WTC11 (cell line): ENCODE measurements around the gene SERPIND1. TPM values are rescaled to one million over a fixed set of nuclear protein-coding genes. Genes with fewer than 3 reads are reported as not detected.

Experiments used
- ATAC-seq: fragments of 200-7000 bp; cut with Tn5 transposase; 2 replicates; pipeline ENCODE4 v1.10.0; 2021; ENCODE audit warnings: mild to moderate bottlenecking, moderate library complexity
- CTCF ChIA-PET: fragments of 300-600 bp; sonication (Branson Sonifier 250); formaldehyde crosslinking; loops from one replicate; lab custom pipeline; 2021; ENCODE audit warnings: antibody characterized with exemption; lab: Charles Lee
- POLR2A ChIA-PET: fragments of 350-600 bp; sonication (Branson Sonifier 250); formaldehyde crosslinking; loops from one replicate; lab custom pipeline; 2021; ENCODE audit warnings: antibody characterized with exemption; lab: Charles Lee
- DNase-seq: peaks from one replicate; pipeline ENCODE4 v3.0.0; 2021; ENCODE audit warnings: low spot score
- H3K27ac Mint-ChIP-seq: 2 replicates; pipeline ENCODE4 v1.8.0; 2021; ENCODE audit warnings: mixed read lengths
- H3K27me3 Mint-ChIP-seq: 2 replicates; pipeline ENCODE4 v1.8.0; 2021; ENCODE audit warnings: low read depth, mild to moderate bottlenecking, moderate library complexity, mixed read lengths
- H3K36me3 Mint-ChIP-seq: 2 replicates; pipeline ENCODE4 v1.8.0; 2021; ENCODE audit warnings: mixed read lengths
- H3K4me1 Mint-ChIP-seq: 2 replicates; pipeline ENCODE4 v1.8.0; 2022; ENCODE audit warnings: mixed read lengths
- H3K4me3 Mint-ChIP-seq: 2 replicates; pipeline ENCODE4 v1.8.0; 2021; ENCODE audit warnings: mild to moderate bottlenecking, moderate library complexity, mixed read lengths
- H3K9me3 Mint-ChIP-seq: 2 replicates; pipeline ENCODE4 v1.8.0; 2021; ENCODE audit warnings: mixed read lengths
- ESRRA ChIP-seq: sonication (generic); formaldehyde crosslinking; IDR thresholded peaks from 2 replicates; pipeline ENCODE4 v1.8.1; 2022; ENCODE audit warnings: mild to moderate bottlenecking, missing genetic modification reagents, borderline replicate concordance
- FOXJ3 ChIP-seq: sonication (generic); formaldehyde crosslinking; IDR thresholded peaks from 2 replicates; pipeline ENCODE4 v1.9.0; 2021; ENCODE audit warnings: missing genetic modification reagents, mild to moderate bottlenecking, borderline replicate concordance
- FOXK1 ChIP-seq: sonication (generic); formaldehyde crosslinking; IDR thresholded peaks from 2 replicates; pipeline ENCODE4 v1.8.0; 2022; ENCODE audit warnings: mild to moderate bottlenecking, moderate library complexity, missing genetic modification reagents
- GRHL2 ChIP-seq: fragments of 250-450 bp; sonication (Bioruptor Pico); IDR thresholded peaks from 2 replicates; pipeline ENCODE4 v1.8.0; 2022; ENCODE audit warnings: mild to moderate bottlenecking, moderate library complexity; ENCODE audit not compliant: insufficient replicate concordance, severe bottlenecking
- JAZF1 ChIP-seq: fragments of 250-450 bp; sonication (Bioruptor Pico); IDR thresholded peaks from 2 replicates; pipeline ENCODE4 v1.9.0; 2021; ENCODE audit warnings: moderate library complexity, mild to moderate bottlenecking, inconsistent platforms
- NFE2L1 ChIP-seq: sonication (generic); formaldehyde crosslinking; IDR thresholded peaks from 2 replicates; pipeline ENCODE4 v1.8.1; 2023; ENCODE audit warnings: missing genetic modification reagents
- PRRX2 ChIP-seq: fragments of 250-450 bp; sonication (Bioruptor Pico); IDR thresholded peaks from 2 replicates; pipeline ENCODE4 v1.8.0; 2021; ENCODE audit warnings: mild to moderate bottlenecking
- TEAD1 ChIP-seq: sonication (generic); formaldehyde crosslinking; IDR thresholded peaks from 2 replicates; pipeline ENCODE4 v1.8.0; 2022; ENCODE audit warnings: mild to moderate bottlenecking, missing genetic modification reagents
- ZNF121 ChIP-seq: sonication (generic); formaldehyde crosslinking; IDR thresholded peaks from 2 replicates; pipeline ENCODE4 v1.8.0; 2023; ENCODE audit warnings: missing genetic modification reagents
- ZNF138 ChIP-seq: sonication (generic); formaldehyde crosslinking; conservative IDR thresholded peaks from 2 replicates; pipeline ENCODE4 v1.8.1; 2022; ENCODE audit warnings: mild to moderate bottlenecking, moderate library complexity, missing genetic modification reagents
- ZNF396 ChIP-seq: fragments of 250-450 bp; sonication (Bioruptor Pico); IDR thresholded peaks from 2 replicates; pipeline ENCODE4 v1.8.0; 2021; ENCODE audit warnings: mild to moderate bottlenecking, moderate library complexity, borderline replicate concordance
- total RNA-seq: library from RNA; stranded (reverse); gene quantifications from 3 replicates; pipeline ENCODE4 v1.2.3, GENCODE V29; 2021
- TF ChIP-seq, protein P1 (sequence below): sonication (generic); formaldehyde crosslinking; IDR thresholded peaks from 2 replicates; pipeline ENCODE4 v1.8.0; 2022; ENCODE audit warnings: missing genetic modification reagents
- TF ChIP-seq, protein P2 (sequence below): sonication (generic); formaldehyde crosslinking; conservative IDR thresholded peaks from 2 replicates; pipeline ENCODE4 v1.8.1; 2022; ENCODE audit warnings: mild to moderate bottlenecking, missing genetic modification reagents
- TF ChIP-seq, protein P3 (sequence below): sonication (generic); formaldehyde crosslinking; IDR thresholded peaks from 2 replicates; pipeline ENCODE4 v1.8.1; 2022; ENCODE audit warnings: low read depth, missing genetic modification reagents, borderline replicate concordance
- TF ChIP-seq, protein P4 (sequence below): fragments of 250-450 bp; sonication (Bioruptor Pico); IDR thresholded peaks from 2 replicates; pipeline ENCODE4 v1.9.0; 2021; ENCODE audit warnings: mild to moderate bottlenecking
- TF ChIP-seq, protein P5 (sequence below): sonication (generic); formaldehyde crosslinking; IDR thresholded peaks from 2 replicates; pipeline ENCODE4 v1.8.0; 2022; ENCODE audit warnings: mild to moderate bottlenecking, missing genetic modification reagents
- TF ChIP-seq, protein P6 (sequence below): sonication (generic); formaldehyde crosslinking; IDR thresholded peaks from 2 replicates; pipeline ENCODE4 v1.8.1; 2022; ENCODE audit warnings: mild to moderate bottlenecking, missing genetic modification reagents, moderate library complexity, borderline replicate concordance

SERPIND1 gene
- total RNA-seq, 1 experiment from 2014 or later = 0.22 TPM

DNA sequence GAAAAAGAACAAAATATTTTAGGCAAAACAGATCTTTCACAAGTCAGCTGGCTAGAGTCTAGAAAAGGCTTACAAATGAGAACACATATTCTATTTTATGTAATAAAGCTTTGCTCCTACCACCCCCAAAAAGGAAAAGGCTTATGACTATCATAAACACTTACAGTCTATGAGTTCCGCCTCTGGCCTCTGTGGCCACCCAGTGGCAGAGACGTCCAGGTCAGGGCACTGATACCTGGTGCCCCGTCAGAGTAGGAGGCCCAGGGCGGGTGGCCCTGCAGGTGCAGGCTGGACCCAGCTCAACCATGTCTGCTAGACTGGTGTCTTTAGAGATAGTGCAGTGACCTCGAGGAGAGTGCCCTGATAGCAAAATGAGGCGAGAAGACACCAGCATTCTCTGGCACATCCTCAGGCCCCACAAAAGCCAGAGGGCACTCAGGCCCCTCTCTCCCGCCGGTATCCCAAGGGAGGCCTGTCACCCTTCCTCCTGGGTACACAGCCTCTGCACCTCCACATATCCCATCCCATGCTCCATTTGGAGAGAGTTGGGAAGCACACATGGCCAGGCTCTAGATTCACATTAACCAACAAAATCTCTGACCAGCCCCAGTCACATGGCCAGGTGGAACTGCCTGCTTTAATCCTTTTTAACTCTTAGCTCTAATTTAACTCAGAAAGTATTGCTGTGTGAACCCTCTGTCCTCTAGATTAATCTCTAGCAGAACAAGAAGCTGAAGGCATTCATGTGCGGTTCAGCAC is 27.3 kb upstream of the SERPIND1 start (continued):
- TF ChIP-seq, protein P1, sequence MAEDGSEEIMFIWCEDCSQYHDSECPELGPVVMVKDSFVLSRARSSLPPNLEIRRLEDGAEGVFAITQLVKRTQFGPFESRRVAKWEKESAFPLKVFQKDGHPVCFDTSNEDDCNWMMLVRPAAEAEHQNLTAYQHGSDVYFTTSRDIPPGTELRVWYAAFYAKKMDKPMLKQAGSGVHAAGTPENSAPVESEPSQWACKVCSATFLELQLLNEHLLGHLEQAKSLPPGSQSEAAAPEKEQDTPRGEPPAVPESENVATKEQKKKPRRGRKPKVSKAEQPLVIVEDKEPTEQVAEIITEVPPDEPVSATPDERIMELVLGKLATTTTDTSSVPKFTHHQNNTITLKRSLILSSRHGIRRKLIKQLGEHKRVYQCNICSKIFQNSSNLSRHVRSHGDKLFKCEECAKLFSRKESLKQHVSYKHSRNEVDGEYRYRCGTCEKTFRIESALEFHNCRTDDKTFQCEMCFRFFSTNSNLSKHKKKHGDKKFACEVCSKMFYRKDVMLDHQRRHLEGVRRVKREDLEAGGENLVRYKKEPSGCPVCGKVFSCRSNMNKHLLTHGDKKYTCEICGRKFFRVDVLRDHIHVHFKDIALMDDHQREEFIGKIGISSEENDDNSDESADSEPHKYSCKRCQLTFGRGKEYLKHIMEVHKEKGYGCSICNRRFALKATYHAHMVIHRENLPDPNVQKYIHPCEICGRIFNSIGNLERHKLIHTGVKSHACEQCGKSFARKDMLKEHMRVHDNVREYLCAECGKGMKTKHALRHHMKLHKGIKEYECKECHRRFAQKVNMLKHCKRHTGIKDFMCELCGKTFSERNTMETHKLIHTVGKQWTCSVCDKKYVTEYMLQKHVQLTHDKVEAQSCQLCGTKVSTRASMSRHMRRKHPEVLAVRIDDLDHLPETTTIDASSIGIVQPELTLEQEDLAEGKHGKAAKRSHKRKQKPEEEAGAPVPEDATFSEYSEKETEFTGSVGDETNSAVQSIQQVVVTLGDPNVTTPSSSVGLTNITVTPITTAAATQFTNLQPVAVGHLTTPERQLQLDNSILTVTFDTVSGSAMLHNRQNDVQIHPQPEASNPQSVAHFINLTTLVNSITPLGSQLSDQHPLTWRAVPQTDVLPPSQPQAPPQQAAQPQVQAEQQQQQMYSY (CRISPR knock-in tag) = no peak
- TF ChIP-seq, all 79 proteins: peak for 0

DNA sequence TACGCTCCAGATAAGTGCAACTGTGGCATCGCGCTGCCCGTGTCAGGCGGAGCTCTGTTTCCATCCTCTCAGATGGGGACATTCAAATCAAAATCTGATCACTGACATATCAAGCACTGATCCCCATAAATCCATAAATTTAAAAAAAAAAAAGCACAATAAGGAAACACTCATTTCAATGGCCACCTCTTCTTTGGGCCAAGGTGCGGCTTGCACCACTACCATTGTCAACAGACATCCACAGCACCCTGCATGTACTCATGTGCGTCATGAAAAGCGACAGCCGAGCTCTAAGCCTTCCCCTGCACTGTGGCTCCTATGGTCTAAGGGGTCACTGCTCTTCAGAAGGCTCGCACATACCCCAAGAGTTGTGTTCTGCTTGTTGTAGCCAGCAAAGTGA is 26.7 kb upstream of the SERPIND1 start:
- H3K27me3 Mint-ChIP-seq = no peaks in the 10 kb centered on the region
- TF ChIP-seq, protein P2, sequence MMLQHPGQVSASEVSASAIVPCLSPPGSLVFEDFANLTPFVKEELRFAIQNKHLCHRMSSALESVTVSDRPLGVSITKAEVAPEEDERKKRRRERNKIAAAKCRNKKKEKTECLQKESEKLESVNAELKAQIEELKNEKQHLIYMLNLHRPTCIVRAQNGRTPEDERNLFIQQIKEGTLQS (CRISPR knock-in tag) = no peak
- TF ChIP-seq, protein P3, sequence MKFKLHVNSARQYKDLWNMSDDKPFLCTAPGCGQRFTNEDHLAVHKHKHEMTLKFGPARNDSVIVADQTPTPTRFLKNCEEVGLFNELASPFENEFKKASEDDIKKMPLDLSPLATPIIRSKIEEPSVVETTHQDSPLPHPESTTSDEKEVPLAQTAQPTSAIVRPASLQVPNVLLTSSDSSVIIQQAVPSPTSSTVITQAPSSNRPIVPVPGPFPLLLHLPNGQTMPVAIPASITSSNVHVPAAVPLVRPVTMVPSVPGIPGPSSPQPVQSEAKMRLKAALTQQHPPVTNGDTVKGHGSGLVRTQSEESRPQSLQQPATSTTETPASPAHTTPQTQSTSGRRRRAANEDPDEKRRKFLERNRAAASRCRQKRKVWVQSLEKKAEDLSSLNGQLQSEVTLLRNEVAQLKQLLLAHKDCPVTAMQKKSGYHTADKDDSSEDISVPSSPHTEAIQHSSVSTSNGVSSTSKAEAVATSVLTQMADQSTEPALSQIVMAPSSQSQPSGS (CRISPR knock-in tag) = no peak
- TF ChIP-seq, protein P4, sequence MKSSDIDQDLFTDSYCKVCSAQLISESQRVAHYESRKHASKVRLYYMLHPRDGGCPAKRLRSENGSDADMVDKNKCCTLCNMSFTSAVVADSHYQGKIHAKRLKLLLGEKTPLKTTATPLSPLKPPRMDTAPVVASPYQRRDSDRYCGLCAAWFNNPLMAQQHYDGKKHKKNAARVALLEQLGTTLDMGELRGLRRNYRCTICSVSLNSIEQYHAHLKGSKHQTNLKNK = no peak
- TF ChIP-seq NFE2L1 (CRISPR knock-in tag) (no peak), ESRRA (no peak), GRHL2 (CRISPR knock-in tag) (no peak), JAZF1 (CRISPR knock-in tag) (no peak), PRRX2 (CRISPR knock-in tag) (no peak), FOXJ3 (CRISPR knock-in tag) (no peak), ZNF121 (CRISPR knock-in tag) (no peak), TEAD1 (no peak), FOXK1 (CRISPR knock-in tag) (no peak), ZNF396 (CRISPR knock-in tag) (no peak), ZNF138 (CRISPR knock-in tag) (no peak)
- TF ChIP-seq, protein P5, sequence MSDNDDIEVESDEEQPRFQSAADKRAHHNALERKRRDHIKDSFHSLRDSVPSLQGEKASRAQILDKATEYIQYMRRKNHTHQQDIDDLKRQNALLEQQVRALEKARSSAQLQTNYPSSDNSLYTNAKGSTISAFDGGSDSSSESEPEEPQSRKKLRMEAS (CRISPR knock-in tag) = no peak
- TF ChIP-seq, protein P6, sequence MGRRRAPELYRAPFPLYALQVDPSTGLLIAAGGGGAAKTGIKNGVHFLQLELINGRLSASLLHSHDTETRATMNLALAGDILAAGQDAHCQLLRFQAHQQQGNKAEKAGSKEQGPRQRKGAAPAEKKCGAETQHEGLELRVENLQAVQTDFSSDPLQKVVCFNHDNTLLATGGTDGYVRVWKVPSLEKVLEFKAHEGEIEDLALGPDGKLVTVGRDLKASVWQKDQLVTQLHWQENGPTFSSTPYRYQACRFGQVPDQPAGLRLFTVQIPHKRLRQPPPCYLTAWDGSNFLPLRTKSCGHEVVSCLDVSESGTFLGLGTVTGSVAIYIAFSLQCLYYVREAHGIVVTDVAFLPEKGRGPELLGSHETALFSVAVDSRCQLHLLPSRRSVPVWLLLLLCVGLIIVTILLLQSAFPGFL = no peak
- CTCF ChIA-PET = interaction anchor here (0.7 kb wide), 1 partner anchor 232 kb away, joined by 3 read pairs; no protein-coding TSS in a partner anchor
- H3K4me3 Mint-ChIP-seq = no peak overlapping the region
- H3K9me3 Mint-ChIP-seq = no peaks in the 10 kb centered on the region
- POLR2A ChIA-PET = no interaction called here
- H3K4me1 Mint-ChIP-seq = no peaks in the 10 kb centered on the region
- peaks cover 8% of the 10 kb centered on the region for H3K36me3 Mint-ChIP-seq
- DNase-seq = no peak
- no peak for ATAC-seq
- no peak overlapping the region for H3K27ac Mint-ChIP-seq
